ENCODE data around the gene NPR2. TPM values are rescaled to one million over a fixed set of nuclear protein-coding genes. Genes with fewer than 3 reads are reported as not detected.

NPR2 gene
- total RNA-seq, 1 experiment from 2014 or later, result 18.8 TPM

DNA sequence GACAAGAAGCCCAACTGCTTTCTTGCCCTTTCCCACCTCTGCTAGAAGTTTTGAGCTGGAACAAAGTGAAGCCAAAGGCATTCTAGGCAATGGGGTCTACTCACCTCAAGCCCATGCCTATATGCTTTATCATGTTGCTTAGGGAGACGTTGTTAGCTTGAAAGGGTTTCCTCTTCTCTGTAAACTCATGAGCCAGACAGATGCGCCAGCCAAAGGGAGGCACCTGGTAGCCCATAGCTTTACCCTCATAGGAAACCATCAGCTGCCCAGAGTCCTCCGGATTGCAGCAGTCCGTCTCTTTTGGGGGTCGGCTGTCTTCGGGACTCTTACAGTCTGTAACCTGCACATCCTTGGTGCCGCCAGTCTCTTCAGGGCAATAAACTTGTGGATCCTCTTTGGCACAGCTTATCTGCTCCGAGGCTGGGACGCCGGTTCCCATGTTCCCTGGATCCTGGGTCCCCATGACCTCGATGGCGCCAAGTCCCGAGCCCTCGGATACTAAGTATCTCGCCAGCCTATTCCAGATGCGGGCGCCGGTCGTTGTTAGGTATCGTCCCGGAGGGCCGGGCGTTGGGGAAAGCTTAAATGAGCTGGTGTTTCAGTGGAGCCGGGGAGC, 43.0 kb upstream of the NPR2 start:
- peak overlapping the region; percentile 96 for H3K4me2 ChIP-seq (ENCODE audit: low read length)
- RAD21 ChIA-PET (ENCODE audit: low non-redundant PET in 1 of 2, low total read pairs in 2 of 2, uncharacterized antibody in 2 of 2, unreplicated experiment in 2 of 2), result no interaction called here
- H3K36me3 ChIP-seq (ENCODE audit: control insufficient read depth in 1 of 2, insufficient read depth in 2 of 2, low read length in 2 of 2), result peaks cover 36 to 37% of the 10 kb centered on the region in 2 experiments; a peak in 3 of 4 replicates
- intact Hi-C loops (cut with micrococcal nuclease), result no loop called here
- CTCF ChIA-PET, result interaction anchor here (0.7 to 2.7 kb wide), 7 partner anchors 8 to 275 kb away, joined by 3 to 15 read pairs (median 5); partner anchors contain the start of genes CREB3 and TLN1
- ATAC-seq (no peak), DNase-seq (ENCODE audit: low read depth, low spot score) (no peak)
- peaks cover 21 to 25% of the 10 kb centered on the region in 2 experiments for H3K4me1 ChIP-seq (ENCODE audit: control insufficient read depth in 1 of 2, insufficient read depth in 2 of 2, low read length in 2 of 2)
- no peak overlapping the region for H2AFZ ChIP-seq (ENCODE audit: low read depth, low read length, poor library complexity, severe bottlenecking)
- H3K79me2 ChIP-seq (ENCODE audit: insufficient read depth, low read length), result peaks cover 66% of the 10 kb centered on the region
- H3K9me3 ChIP-seq (ENCODE audit: control insufficient read depth in 1 of 2, insufficient read depth in 1 of 2, low read depth in 1 of 2, low read length in 2 of 2), result no peaks in the 10 kb centered on the region
- POLR2A ChIA-PET, result interaction anchor here (1.7 to 2.5 kb wide), 2 partner anchors 10 to 16 kb away, joined by 5 to 23 read pairs; partner anchors contain the start of genes CREB3 and TLN1
- H3K27ac ChIP-seq (ENCODE audit: low read depth, low read length), result peak overlapping the region; percentile 98
- H3K9ac ChIP-seq (ENCODE audit: low read length), result peak overlapping the region; percentile 88
- no peaks in the 10 kb centered on the region for H3K27me3 ChIP-seq (ENCODE audit: insufficient read depth, low read length)
- peaks cover 7% of the 10 kb centered on the region; the same call in 1 of the 2 replicates for H4K20me1 ChIP-seq (ENCODE audit: insufficient read depth)
- H3K4me3 ChIP-seq (replicated peaks in 1 of 2; ENCODE audit: low read depth in 1 of 2, low read length in 2 of 2), result peak overlapping the region; percentile 89 to 92
- no peak for TF ChIP-seq EZH2 (IDR thresholded peaks at IDR 0.05)
- no peak for TF ChIP-seq ZBTB33 (IDR thresholded peaks at IDR 0.05; ENCODE audit: extremely low read depth, insufficient replicate concordance, low read length)
- TF ChIP-seq ZFX (IDR thresholded peaks at IDR 0.05), result no peak
- peak; percentile 5 for TF ChIP-seq POLR2A (IDR thresholded peaks at IDR 0.05; ENCODE audit: borderline replicate concordance, extremely low read depth, insufficient read depth, insufficient read length)
- no peak for TF ChIP-seq CEBPB (IDR thresholded peaks at IDR 0.05; ENCODE audit: low read depth)
- no peak for TF ChIP-seq EGR1 (IDR thresholded peaks at IDR 0.05; ENCODE audit: low read depth)
- TF ChIP-seq EZH2phosphoT487 (IDR thresholded peaks at IDR 0.05; ENCODE audit: borderline replicate concordance), result no peak
- TF ChIP-seq ATF3 (IDR thresholded peaks at IDR 0.05), result no peak
- no peak for TF ChIP-seq SRF (IDR thresholded peaks at IDR 0.05; ENCODE audit: low read depth)
- BruUV-seq (replicated peaks), result no TSS peak
- H3K9me2 ChIP-seq (ENCODE audit: insufficient read depth), result no peaks in the 10 kb centered on the region
